HepG2 (cell line): Measurements from ENCODE around the gene FAM219A. TPM values are rescaled to one million over a fixed set of nuclear protein-coding genes. Genes with fewer than 3 reads are reported as not detected.

ENCODE experiments used
- AGO2 ChIP-seq: fragments of 200-400 bp; formaldehyde crosslinking; optimal IDR thresholded peaks from 2 replicates; pipeline ENCODE3; 2017; ENCODE audit warnings: mild to moderate bottlenecking, low read depth, low read length, moderate library complexity
- AHR ChIP-seq: IDR thresholded peaks from 2 replicates; pipeline ENCODE4 v1.6.1; 2018; ENCODE audit warnings: missing genetic modification reagents, missing compliant biosample characterization
- BHLHE40 ChIP-seq: IDR thresholded peaks from 2 replicates; pipeline ENCODE4 v1.6.1; 2011; ENCODE audit warnings: low read length, improper control_type of control experiment
- NFE2L1 ChIP-seq: sonication (generic); formaldehyde crosslinking; IDR thresholded peaks from 2 replicates; pipeline ENCODE4 v1.4.0; 2020; ENCODE audit warnings: missing genetic modification reagents, mild to moderate bottlenecking, borderline replicate concordance
- NR1H2 ChIP-seq: sonication (generic); formaldehyde crosslinking; IDR thresholded peaks from 2 replicates; pipeline ENCODE4 v1.8.1; 2022; ENCODE audit warnings: low read depth, missing genetic modification reagents, borderline replicate concordance
- RAD21 ChIP-seq: fragments of 450-650 bp; formaldehyde crosslinking; IDR thresholded peaks from 2 replicates; pipeline ENCODE4 v1.5.0; 2020; ENCODE audit warnings: mild to moderate bottlenecking
- RAD51 ChIP-seq: fragments of 450-650 bp; IDR thresholded peaks from 2 replicates; pipeline ENCODE4 v1.6.1; 2016; ENCODE audit warnings: borderline replicate concordance
- RCOR2 ChIP-seq: IDR thresholded peaks from 2 replicates; pipeline ENCODE4 v1.6.1; 2016; ENCODE audit warnings: missing biosample characterization, missing genetic modification reagents
- SALL1 ChIP-seq: sonication (generic); formaldehyde crosslinking; IDR thresholded peaks from 2 replicates; pipeline ENCODE4 v1.8.0; 2022; ENCODE audit warnings: mild to moderate bottlenecking, missing genetic modification reagents
- SATB2 ChIP-seq: sonication (generic); formaldehyde crosslinking; IDR thresholded peaks from 2 replicates; pipeline ENCODE4 v1.5.0; 2020; ENCODE audit warnings: missing genetic modification reagents
- STAG1 ChIP-seq: sonication (generic); formaldehyde crosslinking; IDR thresholded peaks from 2 replicates; pipeline ENCODE4 v1.4.0; 2020; ENCODE audit warnings: missing genetic modification reagents
- ZBTB1 ChIP-seq: sonication (generic); formaldehyde crosslinking; IDR thresholded peaks from 2 replicates; pipeline ENCODE4 v1.4.0; 2020; ENCODE audit warnings: missing genetic modification reagents, borderline replicate concordance
- ZMYM4 ChIP-seq: sonication (generic); formaldehyde crosslinking; IDR thresholded peaks from 2 replicates; pipeline ENCODE4 v1.8.1; 2023; ENCODE audit warnings: mild to moderate bottlenecking, missing genetic modification reagents
- ZNF274 ChIP-seq: sonication (generic); formaldehyde crosslinking; IDR thresholded peaks from 2 replicates; pipeline ENCODE4 v1.5.1; 2020; ENCODE audit warnings: mild to moderate bottlenecking, missing genetic modification reagents
- ZNF546 ChIP-seq: sonication (generic); formaldehyde crosslinking; conservative IDR thresholded peaks from 2 replicates; pipeline ENCODE4 v1.8.1; 2023; ENCODE audit warnings: mild to moderate bottlenecking, missing genetic modification reagents
- ZNF616 ChIP-seq: sonication (generic); formaldehyde crosslinking; IDR thresholded peaks from 2 replicates; pipeline ENCODE4 v1.5.0; 2020; ENCODE audit warnings: low read depth, mild to moderate bottlenecking, missing genetic modification reagents
- ZNF629 ChIP-seq: sonication (generic); formaldehyde crosslinking; conservative IDR thresholded peaks from 2 replicates; pipeline ENCODE4 v1.5.0; 2020; ENCODE audit warnings: missing genetic modification reagents
- ZNF678 ChIP-seq: sonication (generic); formaldehyde crosslinking; IDR thresholded peaks from 2 replicates; pipeline ENCODE4 v1.4.0; 2020; ENCODE audit warnings: mild to moderate bottlenecking, missing genetic modification reagents
- ZNF781 ChIP-seq: sonication (generic); formaldehyde crosslinking; IDR thresholded peaks from 2 replicates; pipeline ENCODE4 v1.5.1; 2020; ENCODE audit warnings: borderline replicate concordance, mild to moderate bottlenecking, missing genetic modification reagents; ENCODE audit errors: not compliant biosample characterization
- ZNF878 ChIP-seq: sonication (generic); formaldehyde crosslinking; IDR thresholded peaks from 2 replicates; pipeline ENCODE4 v1.8.1; 2023; ENCODE audit warnings: mild to moderate bottlenecking, missing genetic modification reagents, moderate library complexity
- ZSCAN12 ChIP-seq: sonication (generic); formaldehyde crosslinking; IDR thresholded peaks from 2 replicates; pipeline ENCODE4 v1.9.0; 2021; ENCODE audit warnings: mild to moderate bottlenecking, missing genetic modification reagents
- polyA plus RNA-seq, 8 experiments: library from polyadenylated mRNA; depleted of rRNA in 3 of 8; stranded (reverse) in 7 of 8; unstranded in 1 of 8; fragments of >200 nt; fragmentation: Illumina TruSeq in 4 of 8; extraction: Trizol in 4 of 8; gene quantifications; 2 replicates each; pipeline versions ENCODE4 v1.2.1 to v1.2.3, GENCODE V29; 2011 to 2016; ENCODE audit warnings: low read depth in 4 of 8, missing spikeins in 1 of 8, mixed read lengths in 1 of 8; ENCODE audit not compliant: insufficient read depth in 1 of 8
- total RNA-seq, 5 experiments: library from RNA; depleted of rRNA; stranded (reverse); fragments of >200 nt; fragmentation: Illumina TruSeq; extraction: Trizol; gene quantifications; 2 replicates each; pipeline ENCODE4 v1.2.3, GENCODE V29; 2016; ENCODE audit warnings: low read depth in 1 of 5
- TF ChIP-seq, protein P1 (sequence below): sonication (generic); formaldehyde crosslinking; IDR thresholded peaks from 2 replicates; pipeline ENCODE4 v1.4.0; 2020; ENCODE audit warnings: mild to moderate bottlenecking, missing genetic modification reagents
- TF ChIP-seq, protein P2 (sequence below): sonication (generic); IDR thresholded peaks from 2 replicates; pipeline ENCODE4 v1.6.1; 2016; ENCODE audit warnings: low read depth, borderline replicate concordance
- TF ChIP-seq, protein P3 (sequence below): sonication (generic); formaldehyde crosslinking; IDR thresholded peaks from 2 replicates; pipeline ENCODE4 v1.5.0; 2020; ENCODE audit warnings: mild to moderate bottlenecking, missing genetic modification reagents, moderate library complexity
- TF ChIP-seq, protein P4 (sequence below): sonication (generic); formaldehyde crosslinking; IDR thresholded peaks from 2 replicates; pipeline ENCODE4 v1.4.0; 2020; ENCODE audit warnings: mild to moderate bottlenecking, missing genetic modification reagents

The FAM219A gene
- total and polyA plus RNA-seq, 2 of the 13 experiments (the other 11 are each of a cell fraction or from before 2014, with no cell fraction given): 3.9 to 6.4 TPM

DNA sequence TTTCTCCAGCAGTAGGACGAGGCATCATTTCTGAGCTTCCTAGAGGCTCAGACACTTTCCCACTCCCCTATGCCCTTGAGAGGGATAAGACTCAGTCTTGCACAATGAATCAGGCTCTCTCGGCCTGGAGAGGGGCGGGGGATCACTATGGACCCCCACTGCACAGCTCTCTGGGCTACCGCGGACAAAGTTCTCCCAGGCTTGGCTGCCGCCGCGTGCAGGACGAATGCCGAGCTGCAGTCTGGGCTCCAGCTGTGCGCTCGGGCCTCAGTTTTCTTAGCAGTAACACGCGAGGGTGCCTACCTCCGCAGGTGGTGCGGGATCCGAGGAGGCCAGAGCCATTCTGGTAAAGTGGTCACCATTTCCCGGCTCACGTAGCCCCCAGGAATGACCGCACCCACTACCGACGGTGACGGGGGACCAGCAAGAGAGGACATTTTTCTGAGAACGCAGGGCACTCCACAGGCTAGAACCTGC is 78.3 kb downstream of the FAM219A start (continued):
- TF ChIP-seq STAG1 (CRISPR knock-in tag): 0 out of 2 replicates have a peak, but pooled peaks have one; percentile 15
- TF ChIP-seq ZBTB1: no peak
- TF ChIP-seq ZNF629: no peak
- TF ChIP-seq RCOR2 (CRISPR knock-in tag): no peak
- peak; percentile 20; the same call in 1 of the 2 replicates for TF ChIP-seq ZNF616 (CRISPR knock-in tag)
- 0 out of 2 replicates have a peak, but pooled peaks have one; percentile 33 for TF ChIP-seq ZSCAN12
- TF ChIP-seq, protein P1, sequence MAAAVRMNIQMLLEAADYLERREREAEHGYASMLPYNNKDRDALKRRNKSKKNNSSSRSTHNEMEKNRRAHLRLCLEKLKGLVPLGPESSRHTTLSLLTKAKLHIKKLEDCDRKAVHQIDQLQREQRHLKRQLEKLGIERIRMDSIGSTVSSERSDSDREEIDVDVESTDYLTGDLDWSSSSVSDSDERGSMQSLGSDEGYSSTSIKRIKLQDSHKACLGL (CRISPR knock-in tag): peak; percentile 31; the same call in 1 of the 2 replicates
- TF ChIP-seq ZNF274 (CRISPR knock-in tag): peak; percentile 14
- TF ChIP-seq NFE2L1 (CRISPR knock-in tag): no peak
- no peak for TF ChIP-seq BHLHE40
- no peak for TF ChIP-seq RAD21
- TF ChIP-seq, protein P2, sequence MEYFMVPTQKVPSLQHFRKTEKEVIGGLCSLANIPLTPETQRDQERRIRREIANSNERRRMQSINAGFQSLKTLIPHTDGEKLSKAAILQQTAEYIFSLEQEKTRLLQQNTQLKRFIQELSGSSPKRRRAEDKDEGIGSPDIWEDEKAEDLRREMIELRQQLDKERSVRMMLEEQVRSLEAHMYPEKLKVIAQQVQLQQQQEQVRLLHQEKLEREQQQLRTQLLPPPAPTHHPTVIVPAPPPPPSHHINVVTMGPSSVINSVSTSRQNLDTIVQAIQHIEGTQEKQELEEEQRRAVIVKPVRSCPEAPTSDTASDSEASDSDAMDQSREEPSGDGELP: 0 out of 2 replicates have a peak, but pooled peaks have one; percentile 17
- TF ChIP-seq ZMYM4 (CRISPR knock-in tag): no peak; the same call in 1 of the 2 replicates
- TF ChIP-seq ZNF781 (CRISPR knock-in tag): peak; percentile 83
- TF ChIP-seq ZNF878 (CRISPR knock-in tag): no peak
- no peak for TF ChIP-seq RAD51
- TF ChIP-seq, protein P3, sequence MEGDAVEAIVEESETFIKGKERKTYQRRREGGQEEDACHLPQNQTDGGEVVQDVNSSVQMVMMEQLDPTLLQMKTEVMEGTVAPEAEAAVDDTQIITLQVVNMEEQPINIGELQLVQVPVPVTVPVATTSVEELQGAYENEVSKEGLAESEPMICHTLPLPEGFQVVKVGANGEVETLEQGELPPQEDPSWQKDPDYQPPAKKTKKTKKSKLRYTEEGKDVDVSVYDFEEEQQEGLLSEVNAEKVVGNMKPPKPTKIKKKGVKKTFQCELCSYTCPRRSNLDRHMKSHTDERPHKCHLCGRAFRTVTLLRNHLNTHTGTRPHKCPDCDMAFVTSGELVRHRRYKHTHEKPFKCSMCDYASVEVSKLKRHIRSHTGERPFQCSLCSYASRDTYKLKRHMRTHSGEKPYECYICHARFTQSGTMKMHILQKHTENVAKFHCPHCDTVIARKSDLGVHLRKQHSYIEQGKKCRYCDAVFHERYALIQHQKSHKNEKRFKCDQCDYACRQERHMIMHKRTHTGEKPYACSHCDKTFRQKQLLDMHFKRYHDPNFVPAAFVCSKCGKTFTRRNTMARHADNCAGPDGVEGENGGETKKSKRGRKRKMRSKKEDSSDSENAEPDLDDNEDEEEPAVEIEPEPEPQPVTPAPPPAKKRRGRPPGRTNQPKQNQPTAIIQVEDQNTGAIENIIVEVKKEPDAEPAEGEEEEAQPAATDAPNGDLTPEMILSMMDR (CRISPR knock-in tag): 0 out of 2 replicates have a peak, but pooled peaks have one; percentile 2
- TF ChIP-seq AHR (CRISPR knock-in tag): 0 out of 2 replicates have a peak, but pooled peaks have one; percentile 17
- TF ChIP-seq SALL1 (CRISPR knock-in tag): 0 out of 2 replicates have a peak, but pooled peaks have one; percentile 9
- TF ChIP-seq ZNF678: peak; percentile 50; the same call in 1 of the 2 replicates
- TF ChIP-seq NR1H2 (CRISPR knock-in tag): 0 out of 2 replicates have a peak, but pooled peaks have one; percentile 38
- 0 out of 2 replicates have a peak, but pooled peaks have one; percentile 10 for TF ChIP-seq ZNF546 (CRISPR knock-in tag)
- TF ChIP-seq, protein P4, sequence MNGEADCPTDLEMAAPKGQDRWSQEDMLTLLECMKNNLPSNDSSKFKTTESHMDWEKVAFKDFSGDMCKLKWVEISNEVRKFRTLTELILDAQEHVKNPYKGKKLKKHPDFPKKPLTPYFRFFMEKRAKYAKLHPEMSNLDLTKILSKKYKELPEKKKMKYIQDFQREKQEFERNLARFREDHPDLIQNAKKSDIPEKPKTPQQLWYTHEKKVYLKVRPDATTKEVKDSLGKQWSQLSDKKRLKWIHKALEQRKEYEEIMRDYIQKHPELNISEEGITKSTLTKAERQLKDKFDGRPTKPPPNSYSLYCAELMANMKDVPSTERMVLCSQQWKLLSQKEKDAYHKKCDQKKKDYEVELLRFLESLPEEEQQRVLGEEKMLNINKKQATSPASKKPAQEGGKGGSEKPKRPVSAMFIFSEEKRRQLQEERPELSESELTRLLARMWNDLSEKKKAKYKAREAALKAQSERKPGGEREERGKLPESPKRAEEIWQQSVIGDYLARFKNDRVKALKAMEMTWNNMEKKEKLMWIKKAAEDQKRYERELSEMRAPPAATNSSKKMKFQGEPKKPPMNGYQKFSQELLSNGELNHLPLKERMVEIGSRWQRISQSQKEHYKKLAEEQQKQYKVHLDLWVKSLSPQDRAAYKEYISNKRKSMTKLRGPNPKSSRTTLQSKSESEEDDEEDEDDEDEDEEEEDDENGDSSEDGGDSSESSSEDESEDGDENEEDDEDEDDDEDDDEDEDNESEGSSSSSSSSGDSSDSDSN (CRISPR knock-in tag): no peak
- 0 out of 2 replicates have a peak, but pooled peaks have one; percentile 2 for TF ChIP-seq SATB2 (CRISPR knock-in tag)
- peak; percentile 8 for TF ChIP-seq AGO2
